Activated gamma-delta T cell treated with Interleukin-2 at 50 U/mL for 16 hours (primary cell): Measurements from ENCODE around the gene ZNF451.
"Not testable (repeated sequence)": the region's sequence is repeated elsewhere in the genome, so short reads cannot be mapped to it uniquely, and the experiment has no call there.

Source experiments
- DNase-seq: peaks from one replicate; pipeline ENCODE4 v3.0.0-alpha.2; 2020

The ZNF451 gene, protein sequence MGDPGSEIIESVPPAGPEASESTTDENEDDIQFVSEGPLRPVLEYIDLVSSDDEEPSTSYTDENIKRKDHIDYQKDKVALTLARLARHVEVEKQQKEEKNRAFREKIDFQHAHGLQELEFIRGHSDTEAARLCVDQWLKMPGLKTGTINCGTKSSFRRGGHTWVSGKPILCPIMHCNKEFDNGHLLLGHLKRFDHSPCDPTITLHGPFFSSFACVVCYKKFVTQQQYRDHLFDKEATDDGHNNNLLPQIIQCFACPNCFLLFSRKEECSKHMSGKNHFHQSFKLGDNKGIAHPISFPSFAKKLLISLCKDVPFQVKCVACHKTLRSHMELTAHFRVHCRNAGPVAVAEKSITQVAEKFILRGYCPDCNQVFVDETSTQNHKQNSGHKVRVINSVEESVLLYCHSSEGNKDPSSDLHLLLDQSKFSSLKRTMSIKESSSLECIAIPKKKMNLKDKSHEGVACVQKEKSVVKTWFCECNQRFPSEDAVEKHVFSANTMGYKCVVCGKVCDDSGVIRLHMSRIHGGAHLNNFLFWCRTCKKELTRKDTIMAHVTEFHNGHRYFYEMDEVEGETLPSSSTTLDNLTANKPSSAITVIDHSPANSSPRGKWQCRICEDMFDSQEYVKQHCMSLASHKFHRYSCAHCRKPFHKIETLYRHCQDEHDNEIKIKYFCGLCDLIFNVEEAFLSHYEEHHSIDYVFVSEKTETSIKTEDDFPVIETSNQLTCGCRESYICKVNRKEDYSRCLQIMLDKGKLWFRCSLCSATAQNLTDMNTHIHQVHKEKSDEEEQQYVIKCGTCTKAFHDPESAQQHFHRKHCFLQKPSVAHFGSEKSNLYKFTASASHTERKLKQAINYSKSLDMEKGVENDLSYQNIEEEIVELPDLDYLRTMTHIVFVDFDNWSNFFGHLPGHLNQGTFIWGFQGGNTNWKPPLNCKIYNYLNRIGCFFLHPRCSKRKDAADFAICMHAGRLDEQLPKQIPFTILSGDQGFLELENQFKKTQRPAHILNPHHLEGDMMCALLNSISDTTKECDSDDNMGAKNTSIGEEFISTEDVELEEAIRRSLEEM

GRCh38 chr6:57089687-57090457 lies at the start of gene ZNF451:
Gene ZNF451 (plus strand): TSS chr6:57090188. CDS start chr6:57090254, 66 bp downstream.
- DNase-seq: peak; percentile 95

GRCh38 chr6:57044061-57044460 lies 45.9 kb upstream of the ZNF451 start:
- not testable (repeated sequence) for DNase-seq

GRCh38 chr6:57044568-57044967 lies 45.4 kb upstream of the ZNF451 start:
- DNase-seq: no peak

DNA sequence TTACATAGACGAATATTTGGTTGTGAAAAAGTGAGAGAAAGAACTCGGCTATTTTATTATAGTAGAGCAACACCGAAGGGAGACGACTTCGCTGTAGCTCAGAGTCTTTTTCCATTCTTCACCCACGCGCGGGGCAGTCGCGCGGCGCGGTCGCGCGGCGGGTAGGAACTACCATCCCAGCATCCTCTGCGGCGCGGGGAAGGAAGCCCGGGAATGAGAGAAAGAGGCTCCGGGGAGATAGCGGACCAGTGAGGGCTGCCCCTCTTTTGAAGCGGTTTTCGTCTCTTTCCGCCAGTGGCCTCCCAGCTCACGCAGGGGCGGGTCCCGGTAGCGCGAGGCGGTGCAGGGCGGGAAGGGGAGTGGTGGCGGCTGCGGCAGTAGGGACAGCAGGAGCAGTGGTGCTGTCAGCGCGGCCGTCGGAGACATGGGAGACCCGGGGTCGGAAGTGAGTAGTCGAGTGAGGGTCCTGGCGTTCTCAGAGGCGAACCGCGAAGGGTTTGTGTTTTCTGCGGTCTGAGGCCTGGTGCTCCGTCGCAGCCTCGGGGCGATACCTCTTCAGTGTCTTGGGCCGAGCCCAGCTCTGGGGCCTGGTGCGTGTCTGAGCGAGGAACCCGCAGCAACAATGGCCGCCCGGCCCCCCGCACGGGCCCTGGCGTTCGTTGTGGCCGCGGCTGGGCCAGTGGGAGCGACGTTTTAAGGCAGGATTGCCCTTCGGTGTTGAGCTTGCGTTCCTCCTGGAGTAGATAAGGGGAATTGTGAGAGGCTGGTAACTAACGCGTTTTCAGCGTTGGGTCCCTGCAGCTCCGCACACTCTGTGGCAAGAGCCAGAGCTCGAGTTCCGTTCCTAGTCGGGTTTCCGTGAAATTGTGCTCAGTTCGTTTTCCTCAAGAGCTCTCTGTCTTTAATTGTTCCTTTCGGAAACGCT lies 43.4 kb upstream of the ZNF451 start, which contains the start of gene KIAA1586:
TSS of gene KIAA1586 (plus strand) at position 362 of the 925 bp plus-strand sequence. CDS start at position 425, 63 bp downstream.
- peak; percentile 70 for DNase-seq

DNA sequence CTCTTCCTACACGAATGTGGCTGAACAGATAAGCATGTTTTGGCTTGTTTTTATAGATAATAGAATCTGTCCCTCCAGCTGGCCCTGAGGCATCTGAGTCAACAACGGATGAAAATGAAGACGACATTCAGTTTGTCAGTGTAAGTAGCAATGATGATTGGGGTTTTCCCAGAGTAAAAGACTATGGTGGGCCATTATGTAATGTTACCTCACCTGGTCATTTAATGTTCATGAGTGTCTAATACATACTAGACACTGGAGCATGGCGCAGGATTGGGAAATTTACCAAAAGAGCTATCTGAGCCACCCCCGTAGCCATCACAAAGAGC lies 42.8 kb upstream of the ZNF451 start:
- DNase-seq: not testable (repeated sequence)

GRCh38 chr6:57047859-57048258 lies 42.1 kb upstream of the ZNF451 start:
- not testable (repeated sequence) for DNase-seq

- no peak for DNase-seq
These were observed 41.4 kb upstream of the ZNF451 start for GRCh38 chr6:57048577-57048976.

GRCh38 chr6:57063847-57064246 lies 26.1 kb upstream of the ZNF451 start:
- DNase-seq: no peak

DNA sequence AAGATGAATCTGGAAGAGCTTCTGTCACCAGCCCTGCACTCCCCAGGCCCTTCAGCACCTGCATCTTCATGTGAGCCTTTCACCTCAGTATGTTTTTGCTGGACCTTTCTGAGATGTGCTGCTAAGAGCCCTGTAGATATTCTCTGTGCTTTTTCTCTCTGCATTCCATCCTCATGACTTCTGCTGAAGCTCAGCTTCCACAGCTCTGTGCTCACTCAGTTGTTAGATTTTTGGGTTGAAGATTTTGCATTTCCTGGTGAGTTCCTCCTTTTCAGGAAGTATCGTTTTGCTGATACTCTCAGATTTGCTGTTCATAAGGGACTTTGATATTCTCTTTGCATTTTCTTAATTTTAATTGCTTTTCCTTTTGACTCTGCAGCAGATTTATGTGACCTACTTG lies 25.2 kb upstream of the ZNF451 start:
- DNase-seq: no peak

DNA sequence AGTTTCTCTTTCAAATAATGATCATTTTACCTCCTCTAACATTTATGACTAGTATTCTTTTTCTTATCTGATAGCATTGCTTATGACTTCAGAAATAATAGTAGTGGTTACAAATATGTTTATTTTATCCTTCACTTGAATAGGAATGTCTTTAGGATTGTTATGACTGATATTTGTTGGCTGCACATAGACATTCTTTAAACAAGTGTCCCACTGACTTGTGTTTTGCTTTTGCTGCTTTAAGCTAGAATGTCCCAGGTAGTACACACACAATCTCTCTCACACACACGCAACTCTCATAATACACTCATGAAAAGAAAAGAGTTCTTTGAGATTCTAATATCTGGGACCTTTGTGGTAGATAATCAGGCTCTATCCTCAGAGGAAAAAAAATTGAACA lies 21.9 kb upstream of the ZNF451 start:
- DNase-seq: no peak

DNA sequence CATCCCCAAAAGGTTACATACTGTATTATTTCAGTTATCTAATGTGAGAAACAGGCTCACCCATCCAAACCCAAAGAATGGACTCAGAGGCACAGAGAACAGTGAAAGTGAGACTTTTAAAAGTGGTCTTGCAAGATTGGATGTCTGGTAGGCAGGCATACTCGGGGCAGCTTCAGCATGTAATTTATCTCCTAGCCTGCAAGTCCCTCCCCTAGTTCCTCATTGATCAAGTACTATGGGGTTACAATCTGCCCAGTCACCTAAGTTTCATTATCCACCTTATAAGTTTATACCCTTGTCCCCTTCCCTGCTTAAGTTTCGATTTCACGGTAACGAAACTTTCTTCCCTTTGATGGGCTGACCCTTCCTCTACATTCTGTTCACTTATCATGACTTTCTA lies 20.8 kb upstream of the ZNF451 start:
- DNase-seq: no peak

- no peak for DNase-seq
These were observed 20.1 kb upstream of the ZNF451 start for GRCh38 chr6:57069920-57070331.

DNA sequence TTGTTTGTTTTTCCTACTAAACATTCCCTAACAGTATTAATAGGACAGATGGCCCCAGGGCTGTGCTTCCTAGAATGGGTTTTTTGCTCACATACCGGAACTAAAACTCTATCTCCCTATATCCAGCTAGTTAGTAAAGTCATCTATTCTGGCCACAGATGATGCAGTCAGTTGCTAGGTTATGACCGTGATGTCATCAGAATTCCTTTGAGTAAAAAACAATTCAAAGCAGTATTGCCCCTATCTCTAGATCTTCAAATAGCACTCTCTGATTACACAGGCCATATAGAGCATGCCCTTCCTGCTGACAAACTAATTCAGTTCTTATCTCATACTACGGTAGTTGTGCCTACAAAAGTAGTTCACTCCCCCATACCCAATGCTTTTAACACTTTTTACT lies 17.9 kb upstream of the ZNF451 start:
- DNase-seq: no peak

GRCh38 chr6:57074383-57074782 lies 15.6 kb upstream of the ZNF451 start:
- no peak for DNase-seq

DNA sequence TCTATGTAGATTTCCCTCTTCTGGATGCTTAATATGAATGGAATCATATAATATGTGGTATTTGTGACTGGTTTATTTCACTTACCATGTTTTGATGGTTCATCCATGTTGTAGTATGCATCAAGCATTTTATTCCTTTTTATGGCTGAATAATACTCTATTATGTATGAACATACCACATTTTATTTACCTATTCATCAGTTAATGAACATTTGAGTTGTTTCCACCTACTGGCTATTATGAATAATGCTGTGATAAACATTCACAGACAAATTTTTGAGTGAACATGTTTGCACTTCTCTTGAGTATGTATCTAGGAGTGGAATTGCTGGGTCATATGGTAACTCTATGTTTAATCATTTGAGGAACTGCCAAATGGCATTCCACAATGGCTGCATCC lies 14.9 kb upstream of the ZNF451 start:
- DNase-seq: no peak

DNA sequence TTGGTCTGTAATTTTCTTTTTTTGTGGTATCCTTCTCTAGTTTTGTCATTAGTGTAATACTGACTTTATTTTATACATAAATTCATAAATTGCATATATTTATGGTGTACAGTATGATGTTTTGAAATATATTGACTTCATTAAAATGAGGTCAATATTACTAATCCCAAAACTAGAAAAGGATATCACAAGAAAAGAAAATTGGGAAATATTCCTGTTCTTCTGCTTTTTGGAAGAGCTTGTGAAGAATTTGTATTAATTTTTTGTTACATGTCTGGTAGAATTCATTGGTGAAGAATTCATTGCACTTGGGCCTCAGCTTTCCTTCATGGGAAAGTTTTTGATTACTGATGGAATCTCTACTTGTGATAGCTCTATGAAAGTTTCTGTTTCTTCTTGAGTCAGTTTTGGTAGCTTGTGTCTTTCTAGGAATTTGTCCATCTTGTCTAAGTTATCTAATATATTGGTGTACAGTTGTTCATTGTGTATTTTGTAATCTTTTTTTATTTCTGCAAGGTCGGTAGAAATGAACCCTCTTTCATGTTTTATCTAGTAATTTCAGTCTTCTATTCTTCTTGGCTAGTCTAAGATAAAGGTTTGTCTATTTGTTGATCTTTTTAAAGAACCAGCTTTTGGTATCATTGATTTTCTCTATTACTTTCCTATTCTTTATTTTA lies 11.3 kb upstream of the ZNF451 start:
- no peak for DNase-seq

GRCh38 chr6:57085471-57085870 lies 4.5 kb upstream of the ZNF451 start:
- no peak for DNase-seq

GRCh38 chr6:57086843-57087242 lies 3.1 kb upstream of the ZNF451 start:
- no peak for DNase-seq

DNA sequence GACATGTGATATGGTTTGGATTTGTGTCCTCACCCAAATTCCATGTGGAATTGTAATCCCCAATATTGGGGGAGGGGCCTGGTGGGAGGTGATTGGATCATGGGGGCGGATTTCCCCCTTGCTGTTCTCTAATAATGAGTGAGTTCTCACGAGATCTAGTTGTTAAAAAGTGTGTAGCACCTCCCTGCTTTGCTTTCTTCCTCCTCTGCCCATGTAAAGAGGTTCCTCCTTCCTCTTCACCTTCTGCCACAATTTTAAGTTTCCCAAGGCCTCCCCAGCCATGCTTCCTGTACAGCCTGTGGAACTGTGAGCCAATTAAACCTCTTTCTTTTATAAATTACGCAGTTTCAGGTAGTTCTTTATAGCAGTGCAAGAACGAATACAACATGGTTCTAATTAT lies 2.1 kb upstream of the ZNF451 start:
- no peak for DNase-seq

GRCh38 chr6:57089265-57089664 lies 723 bp upstream of the ZNF451 start:
- no peak for DNase-seq

- not testable (repeated sequence) for DNase-seq
These were observed 575 bp downstream of the ZNF451 start for GRCh38 chr6:57090458-57091067.
